ENCODE measurements around the gene FAM200C.

DNA sequence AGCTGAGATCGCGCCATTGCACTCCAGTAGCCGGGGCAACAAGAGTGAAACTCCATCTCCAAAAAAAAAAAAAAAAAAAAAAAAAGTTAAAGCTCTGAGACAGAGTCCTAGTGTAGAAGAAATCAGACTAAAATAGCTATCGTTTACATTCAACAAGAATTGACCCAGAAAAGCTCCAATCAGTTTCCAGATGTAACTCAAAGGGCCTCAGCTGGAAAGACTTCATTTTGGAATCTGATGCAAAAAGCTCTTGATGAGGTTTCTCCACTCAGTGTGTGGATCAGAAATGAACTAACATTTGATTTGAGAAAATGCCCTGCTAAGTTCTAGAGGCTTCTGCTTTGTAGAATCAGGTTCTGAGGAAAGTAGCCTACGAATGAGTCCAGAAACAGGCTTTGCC is 22.2 kb downstream of the FAM200C start:
- TF ChIP-seq, protein P1, sequence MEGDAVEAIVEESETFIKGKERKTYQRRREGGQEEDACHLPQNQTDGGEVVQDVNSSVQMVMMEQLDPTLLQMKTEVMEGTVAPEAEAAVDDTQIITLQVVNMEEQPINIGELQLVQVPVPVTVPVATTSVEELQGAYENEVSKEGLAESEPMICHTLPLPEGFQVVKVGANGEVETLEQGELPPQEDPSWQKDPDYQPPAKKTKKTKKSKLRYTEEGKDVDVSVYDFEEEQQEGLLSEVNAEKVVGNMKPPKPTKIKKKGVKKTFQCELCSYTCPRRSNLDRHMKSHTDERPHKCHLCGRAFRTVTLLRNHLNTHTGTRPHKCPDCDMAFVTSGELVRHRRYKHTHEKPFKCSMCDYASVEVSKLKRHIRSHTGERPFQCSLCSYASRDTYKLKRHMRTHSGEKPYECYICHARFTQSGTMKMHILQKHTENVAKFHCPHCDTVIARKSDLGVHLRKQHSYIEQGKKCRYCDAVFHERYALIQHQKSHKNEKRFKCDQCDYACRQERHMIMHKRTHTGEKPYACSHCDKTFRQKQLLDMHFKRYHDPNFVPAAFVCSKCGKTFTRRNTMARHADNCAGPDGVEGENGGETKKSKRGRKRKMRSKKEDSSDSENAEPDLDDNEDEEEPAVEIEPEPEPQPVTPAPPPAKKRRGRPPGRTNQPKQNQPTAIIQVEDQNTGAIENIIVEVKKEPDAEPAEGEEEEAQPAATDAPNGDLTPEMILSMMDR (conservative IDR thresholded peaks at IDR 0.05 in 1 of 2, IDR thresholded peaks at IDR 0.05 in 1 of 2; ENCODE audit: extremely low read depth in 1 of 2, insufficient read depth in 1 of 2, low read depth in 1 of 2, low read length in 2 of 2): no peak
- TF ChIP-seq EZH2 (IDR thresholded peaks at IDR 0.05; ENCODE audit: borderline replicate concordance, low read length): no peak
